GM23338 (cell line): Measurements from ENCODE around the gene CACNA2D2.

Source experiments
- CTCF ChIP-seq, 2 experiments: fragments of 200-600 bp in 1 of 2; sonication (generic) in 1 of 2; conservative IDR thresholded peaks; 2 replicates each; pipeline versions ENCODE4 v1.5.1 to v1.6.1; 2016 to 2017; ENCODE audit warnings: antibody characterized with exemption in 2 of 2, low read depth in 2 of 2, mild to moderate bottlenecking in 2 of 2, moderate library complexity in 1 of 2
- EZH2 ChIP-seq: fragments of 200-600 bp; sonication (generic); IDR thresholded peaks from one replicate; pipeline ENCODE4 v1.8.0; 2017; ENCODE audit warnings: antibody characterized with exemption, mild to moderate bottlenecking, low read depth; ENCODE audit not compliant: unreplicated experiment
- JUNB ChIP-seq: IDR thresholded peaks from one replicate; pipeline ENCODE4 v1.6.1; 2016; ENCODE audit warnings: antibody characterized with exemption; ENCODE audit not compliant: unreplicated experiment
- POLR2AphosphoS5 ChIP-seq: IDR thresholded peaks from 2 replicates; pipeline ENCODE4 v1.6.1; 2016; ENCODE audit warnings: antibody characterized with exemption, low read depth

GRCh38 chr3:50392101-50392715 is 111.2 kb downstream of the CACNA2D2 start:
- TF ChIP-seq EZH2, result no peak
- no peak for TF ChIP-seq CTCF (conservative IDR thresholded peaks at IDR 0.05; ENCODE audit: low read depth in 2 of 2)
- no peak for TF ChIP-seq POLR2AphosphoS5
- TF ChIP-seq JUNB, result no peak
